ENCODE measurements around the gene TOR4A. TPM values are rescaled to one million over a fixed set of nuclear protein-coding genes. Genes with fewer than 3 reads are reported as not detected.

Gene TOR4A
- total and polyA plus RNA-seq, 2 donors from 2014 or later = 4.9 to 23.8 TPM

GRCh38 chr9:137271696-137272076 is 5.8 kb upstream of the TOR4A start:
- TF ChIP-seq CTCF (IDR thresholded peaks at IDR 0.05; ENCODE audit: borderline replicate concordance, extremely low read depth, insufficient read depth) = no peak
- H3K27me3 ChIP-seq (ENCODE audit: control insufficient read depth, insufficient read depth, low read length) = no peaks in the 10 kb centered on the region
- H3K4me3 ChIP-seq (ENCODE audit: low read length in 3 of 3) = no peak overlapping the region
- H3K9ac ChIP-seq (ENCODE audit: low read length in 3 of 3) = no peak overlapping the region
- no peak overlapping the region for H3K27ac ChIP-seq (ENCODE audit: low read depth in 2 of 2, low read length in 2 of 2)
- intact Hi-C loops (cut with DNase I) = no loop called here
- H3K4me1 ChIP-seq (ENCODE audit: control insufficient read depth in 2 of 3, insufficient read depth in 2 of 3, low read depth in 1 of 3, low read length in 3 of 3) = peaks cover 0 to 33% (median 15%) of the 10 kb centered on the region in 3 donors
- peaks cover 0 to 4% (median 0%) of the 10 kb centered on the region in 3 donors for H3K36me3 ChIP-seq (ENCODE audit: control insufficient read depth in 2 of 3, insufficient read depth in 3 of 3, low read length in 3 of 3)
- DNase-seq = peak in 1 of 5 donors; percentile 46
- H3K9me3 ChIP-seq (ENCODE audit: control insufficient read depth in 2 of 3, insufficient read depth in 1 of 3, low read length in 3 of 3) = no peaks in the 10 kb centered on the region
- no peak for FAIRE-seq

GRCh38 chr9:137272241-137273094 is 5.1 kb upstream of the TOR4A start:
- H3K27ac ChIP-seq (ENCODE audit: low read depth in 2 of 2, low read length in 2 of 2) = no peak overlapping the region
- H3K36me3 ChIP-seq (ENCODE audit: control insufficient read depth in 2 of 3, insufficient read depth in 3 of 3, low read length in 3 of 3) = peaks cover 0 to 4% (median 0%) of the 10 kb centered on the region in 3 donors
- no peak for FAIRE-seq
- H3K9me3 ChIP-seq (ENCODE audit: control insufficient read depth in 2 of 3, insufficient read depth in 1 of 3, low read length in 3 of 3) = no peaks in the 10 kb centered on the region
- no peak overlapping the region for H3K9ac ChIP-seq (ENCODE audit: low read length in 3 of 3)
- no peaks in the 10 kb centered on the region for H3K27me3 ChIP-seq (ENCODE audit: control insufficient read depth, insufficient read depth, low read length)
- peak in 2 of 5 donors; percentile 47 to 75 for DNase-seq
- H3K4me1 ChIP-seq (ENCODE audit: control insufficient read depth in 2 of 3, insufficient read depth in 2 of 3, low read depth in 1 of 3, low read length in 3 of 3) = peaks cover 0 to 40% (median 20%) of the 10 kb centered on the region in 3 donors
- TF ChIP-seq CTCF (IDR thresholded peaks at IDR 0.05; ENCODE audit: borderline replicate concordance, extremely low read depth, insufficient read depth) = no peak
- H3K4me3 ChIP-seq (ENCODE audit: low read length in 3 of 3) = no peak overlapping the region
- intact Hi-C loops (cut with DNase I) = no loop called here

GRCh38 chr9:137273095-137273490 is 4.4 kb upstream of the TOR4A start:
- peaks cover 0 to 4% (median 0%) of the 10 kb centered on the region in 3 donors for H3K36me3 ChIP-seq (ENCODE audit: control insufficient read depth in 2 of 3, insufficient read depth in 3 of 3, low read length in 3 of 3)
- H3K4me3 ChIP-seq (ENCODE audit: low read length in 3 of 3) = no peak overlapping the region
- no peaks in the 10 kb centered on the region for H3K9me3 ChIP-seq (ENCODE audit: control insufficient read depth in 2 of 3, insufficient read depth in 1 of 3, low read length in 3 of 3)
- H3K9ac ChIP-seq (ENCODE audit: low read length in 3 of 3) = no peak overlapping the region
- no peak overlapping the region for H3K27ac ChIP-seq (ENCODE audit: low read depth in 2 of 2, low read length in 2 of 2)
- H3K27me3 ChIP-seq (ENCODE audit: control insufficient read depth, insufficient read depth, low read length) = no peaks in the 10 kb centered on the region
- no peak for FAIRE-seq
- peak in 2 of 5 donors; percentile 45 to 60 for DNase-seq
- peaks cover 0 to 42% (median 20%) of the 10 kb centered on the region in 3 donors for H3K4me1 ChIP-seq (ENCODE audit: control insufficient read depth in 2 of 3, insufficient read depth in 2 of 3, low read depth in 1 of 3, low read length in 3 of 3)
- intact Hi-C loops (cut with DNase I) = no loop called here
- TF ChIP-seq CTCF (IDR thresholded peaks at IDR 0.05; ENCODE audit: borderline replicate concordance, extremely low read depth, insufficient read depth) = no peak
